Kidney epithelial cell (primary cell): Measurements from ENCODE around the gene MRPL24. TPM values are rescaled to one million over a fixed set of nuclear protein-coding genes. Genes with fewer than 3 reads are reported as not detected.

Experiments
- DNase-seq: peaks from one replicate; pipeline ENCODE4 v3.0.0-alpha.2; 2010; ENCODE audit warnings: low read depth
- H3K27me3 ChIP-seq: 2 replicates; pipeline ENCODE4 v1.6.0; 2011; ENCODE audit warnings: low read length; ENCODE audit not compliant: control insufficient read depth, insufficient read depth
- H3K36me3 ChIP-seq: 2 replicates; pipeline ENCODE4 v1.5.1; 2011; ENCODE audit warnings: low read length; ENCODE audit not compliant: control insufficient read depth, insufficient read depth
- H3K4me3 ChIP-seq: 2 replicates; pipeline ENCODE4 v1.5.1; 2011; ENCODE audit warnings: low read depth, mild to moderate bottlenecking, control low read depth, low read length
- CTCF ChIP-seq: IDR thresholded peaks from 2 replicates; pipeline ENCODE4 v1.5.1; 2011; ENCODE audit warnings: mild to moderate bottlenecking, moderate library complexity, low read length, control low read depth, inconsistent platforms; ENCODE audit not compliant: insufficient read depth, poor library complexity, severe bottlenecking
- total RNA-seq: library from RNA; depleted of rRNA; stranded (reverse); fragments of >200 nt; gene quantifications from 2 replicates; pipeline ENCODE4 v1.2.3, GENCODE V29; 2015

Gene MRPL24
- 42.5 and 62.2 TPM in 2 replicates for total RNA-seq

- no peaks in the 10 kb centered on the region for H3K27me3 ChIP-seq
- no peak for TF ChIP-seq CTCF
- peak; percentile 99 for DNase-seq
- peaks cover 5% of the 10 kb centered on the region for H3K36me3 ChIP-seq
- H3K4me3 ChIP-seq: peak within 1 kb of the TSS; percentile 58
Measured at GRCh38 chr1:156740741-156741480, at the start of gene MRPL24. Gene MRPL24 (minus strand): TSS chr1:156741088. CDS start chr1:156738704, 2,384 bp downstream.

GRCh38 chr1:156789621-156790318, 48.9 kb upstream of the MRPL24 start:
- Histone ChIP-seq H3K36me3 (peaks cover 4% of the 10 kb centered on the region), H3K27me3 (no peaks in the 10 kb centered on the region), H3K4me3 (no peak overlapping the region)
- no peak for DNase-seq
- no peak for TF ChIP-seq CTCF

- no peak for TF ChIP-seq CTCF
- no peak overlapping the region for H3K4me3 ChIP-seq
- DNase-seq: no peak
- H3K36me3 ChIP-seq: peaks cover 3% of the 10 kb centered on the region
- H3K27me3 ChIP-seq: no peaks in the 10 kb centered on the region
Measured at GRCh38 chr1:156788136-156788535, 47.2 kb upstream of the MRPL24 start.

GRCh38 chr1:156786640-156787039, 45.8 kb upstream of the MRPL24 start:
- no peak for TF ChIP-seq CTCF
- DNase-seq: no peak
- H3K36me3 ChIP-seq: peaks cover 1% of the 10 kb centered on the region
- H3K4me3 ChIP-seq: no peak overlapping the region
- no peaks in the 10 kb centered on the region for H3K27me3 ChIP-seq

- Histone ChIP-seq H3K4me3 (no peak overlapping the region), H3K36me3 (no peaks in the 10 kb centered on the region), H3K27me3 (no peaks in the 10 kb centered on the region)
- no peak for DNase-seq
- TF ChIP-seq CTCF: no peak
Measured at GRCh38 chr1:156785458-156785857, 44.6 kb upstream of the MRPL24 start.
